Colonic mucosa (tissue), 4 donors: ENCODE data around the gene SERP1. TPM values are rescaled to one million over a fixed set of nuclear protein-coding genes. Genes with fewer than 3 reads are reported as not detected.

Experiments
- DNase-seq: peaks from one replicate; pipeline ENCODE4 v3.0.0-alpha.2; 2020
- H3K27ac ChIP-seq: fragments of 200-600 bp; one replicate; pipeline ENCODE4 v1.8.0; 2021
- H3K27me3 ChIP-seq: fragments of 200-600 bp; one replicate; pipeline ENCODE4 v1.8.0; 2021
- H3K36me3 ChIP-seq: fragments of 200-600 bp; one replicate; pipeline ENCODE4 v1.8.0; 2021
- H3K4me1 ChIP-seq: fragments of 200-600 bp; one replicate; pipeline ENCODE4 v1.8.0; 2021; ENCODE audit warnings: mild to moderate bottlenecking
- H3K4me3 ChIP-seq: fragments of 200-600 bp; one replicate; pipeline ENCODE4 v1.8.0; 2021
- H3K9ac ChIP-seq, 2 donors: one replicate each; pipeline ENCODE4 v1.7.0; 2013; ENCODE audit warnings: control low read depth in 2 of 2, low read depth in 2 of 2, low read length in 2 of 2
- H3K9me3 ChIP-seq: fragments of 200-600 bp; one replicate; pipeline ENCODE4 v1.8.0; 2021
- CTCF ChIP-seq: fragments of 200-600 bp; IDR thresholded peaks from one replicate; pipeline ENCODE4 v1.8.0; 2022; ENCODE audit warnings: antibody characterized with exemption, mild to moderate bottlenecking
- intact Hi-C: fragments of 100-400 bp; cut with DNase I; formaldehyde crosslinking; loops from one replicate; pipeline ENCODE4 v1.14.1; 2022
- total RNA-seq, 2 donors: library from RNA; stranded (reverse); fragmentation: NEBNext Ultra II Directional in 1 of 2; extraction: Animal tissue kit (Norgen Biotek cat#: 25700) in 1 of 2; gene quantifications; one replicate each; pipeline ENCODE4 v1.2.1, GENCODE V29; 2021
- donor health status: healthy.
- donor health status: DM: no; HTN: no; CAD: no.
- donor health status: DM: no; HTN: no; CAD: no.

Gene SERP1
- total RNA-seq, 2 donors from 2014 or later: 113 to 153 TPM

- no peaks in the 10 kb centered on the region for H3K9me3 ChIP-seq
- no peaks in the 10 kb centered on the region for H3K4me1 ChIP-seq
- no peak overlapping the region for H3K27ac ChIP-seq
- intact Hi-C loops: loop anchor here (10.0 kb wide), 1 partner anchor 161 kb away; the partner anchor contains the start of gene ERICH6
- H3K36me3 ChIP-seq: no peaks in the 10 kb centered on the region
- no peak overlapping the region for H3K4me3 ChIP-seq
- no peak for TF ChIP-seq CTCF
- H3K9ac ChIP-seq: no peak overlapping the region
- H3K27me3 ChIP-seq: no peaks in the 10 kb centered on the region
- DNase-seq: no peak
Measured at GRCh38 chr3:150544041-150544440, 2.3 kb downstream of the SERP1 start.

DNA sequence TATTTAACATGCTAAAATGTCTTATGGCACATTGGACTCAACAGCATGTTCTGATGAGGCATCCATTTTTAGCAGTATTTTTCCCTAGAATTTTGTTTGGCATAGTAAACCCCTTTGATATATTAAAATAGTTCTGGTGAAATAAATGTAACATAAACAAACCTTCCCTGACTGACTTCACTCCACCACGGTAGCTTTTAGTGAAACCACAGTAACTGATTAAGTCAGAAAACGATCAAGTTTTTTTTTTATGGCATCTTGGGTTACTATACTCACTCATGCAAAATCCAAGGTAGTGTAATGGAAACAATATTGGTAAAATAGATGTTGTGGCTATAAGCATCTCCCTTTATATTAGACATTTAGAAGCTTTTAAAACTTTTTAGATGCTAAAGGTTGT lies 2.8 kb downstream of the SERP1 start:
- DNase-seq: no peak
- intact Hi-C loops: loop anchor here (10.0 kb wide), 1 partner anchor 161 kb away; the partner anchor contains the start of gene ERICH6
- Histone ChIP-seq H3K4me3 (no peak overlapping the region), H3K9me3 (no peaks in the 10 kb centered on the region), H3K27me3 (no peaks in the 10 kb centered on the region), H3K36me3 (no peaks in the 10 kb centered on the region), H3K4me1 (no peaks in the 10 kb centered on the region), H3K9ac (no peak overlapping the region), H3K27ac (no peak overlapping the region)
- no peak for TF ChIP-seq CTCF

- Histone ChIP-seq H3K9me3 (no peaks in the 10 kb centered on the region), H3K4me3 (no peak overlapping the region), H3K4me1 (no peaks in the 10 kb centered on the region), H3K27ac (no peak overlapping the region), H3K27me3 (no peaks in the 10 kb centered on the region), H3K36me3 (no peaks in the 10 kb centered on the region), H3K9ac (no peak overlapping the region)
- TF ChIP-seq CTCF: no peak
- DNase-seq: no peak
- intact Hi-C loops: loop anchor here (10.0 kb wide), 1 partner anchor 162 kb away; the partner anchor contains the start of gene ERICH6
Measured at GRCh38 chr3:150543128-150543527, 3.2 kb downstream of the SERP1 start.

DNA sequence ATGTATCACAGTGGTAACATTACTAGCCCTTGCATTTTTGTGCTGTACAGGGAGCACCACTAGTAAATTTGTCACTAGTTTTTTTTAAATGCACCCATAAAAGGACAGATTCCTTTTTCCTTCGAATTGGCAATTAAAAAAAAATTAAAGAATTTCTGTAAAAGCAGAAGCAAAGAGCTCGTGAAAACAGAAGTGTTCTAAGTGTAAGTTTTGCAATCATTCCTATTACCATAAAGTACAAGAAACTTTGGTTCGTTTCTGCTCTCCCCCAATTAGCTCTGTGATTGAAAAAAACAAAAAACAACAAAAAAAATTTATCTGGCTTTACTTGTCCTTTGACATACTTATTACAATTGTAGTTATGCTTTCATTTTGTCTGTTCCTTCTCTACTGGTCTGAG lies 5.3 kb downstream of the SERP1 start:
- no peaks in the 10 kb centered on the region for H3K9me3 ChIP-seq
- H3K9ac ChIP-seq: no peak overlapping the region
- no peaks in the 10 kb centered on the region for H3K36me3 ChIP-seq
- H3K4me1 ChIP-seq: no peaks in the 10 kb centered on the region
- no peak overlapping the region for H3K27ac ChIP-seq
- TF ChIP-seq CTCF: no peak
- H3K4me3 ChIP-seq: no peak overlapping the region
- H3K27me3 ChIP-seq: no peaks in the 10 kb centered on the region
- intact Hi-C loops: loop anchor here (10.0 kb wide), 1 partner anchor 164 kb away; the partner anchor contains the start of gene ERICH6
- no peak for DNase-seq

DNA sequence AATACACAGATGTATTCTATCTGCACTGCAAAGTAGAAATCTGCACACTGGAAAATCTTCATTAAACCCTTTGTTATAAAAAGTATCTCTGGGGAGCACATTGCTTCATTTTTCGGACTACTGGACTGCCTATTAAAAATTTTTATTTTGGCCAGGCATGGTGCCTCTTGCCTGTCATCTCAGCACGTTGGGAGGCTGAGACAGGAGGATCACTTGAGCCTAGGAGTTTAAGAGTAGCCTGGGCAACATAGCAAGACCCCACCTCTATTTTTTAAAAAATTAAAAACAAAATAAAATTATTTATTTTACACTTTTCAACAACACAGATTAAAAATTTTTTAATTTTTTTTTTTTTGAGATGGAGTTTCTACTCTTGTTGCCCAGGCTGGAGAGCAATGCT lies 6.0 kb downstream of the SERP1 start:
- Histone ChIP-seq H3K4me3 (no peak overlapping the region), H3K27ac (no peak overlapping the region), H3K9me3 (no peaks in the 10 kb centered on the region), H3K27me3 (no peaks in the 10 kb centered on the region), H3K36me3 (no peaks in the 10 kb centered on the region), H3K4me1 (no peaks in the 10 kb centered on the region), H3K9ac (no peak overlapping the region)
- no peak for DNase-seq
- no peak for TF ChIP-seq CTCF
- intact Hi-C loops: loop anchor here (10.0 kb wide), 1 partner anchor 165 kb away; the partner anchor contains the start of gene ERICH6
